Measurements from ENCODE around the gene MAP4K2. TPM values are rescaled to one million over a fixed set of nuclear protein-coding genes. Genes with fewer than 3 reads are reported as not detected.
A peak's percentile ranks its signal among the peaks of the same experiment; 100 is the strongest.

The MAP4K2 gene
- total and polyA plus RNA-seq, 2 of the 4 experiments (the other 2 are of a cell fraction), result 11.7 to 16.6 TPM

GRCh38 chr11:64838600-64839334 is 35.8 kb upstream of the MAP4K2 start (continued):
- TF ChIP-seq NFE2L2 (IDR thresholded peaks at IDR 0.05; ENCODE audit: low read depth, low read length) (no peak), POLR2A (IDR thresholded peaks at IDR 0.05; ENCODE audit: low read depth, low read length) (no peak), FOS (IDR thresholded peaks at IDR 0.05; ENCODE audit: low read depth, low read length) (no peak), BHLHE40 (IDR thresholded peaks at IDR 0.05; ENCODE audit: low read depth, low read length) (no peak), RFX5 (IDR thresholded peaks at IDR 0.05; ENCODE audit: low read depth, low read length) (no peak), CEBPB (IDR thresholded peaks at IDR 0.05; ENCODE audit: low read depth, low read length) (no peak)

GRCh38 chr11:64837887-64838351 is 34.9 kb upstream of the MAP4K2 start:
- no peak overlapping the region for H4K5ac ChIP-seq (ENCODE audit: low read depth, low read length)
- H3K14ac ChIP-seq (replicated peaks; ENCODE audit: low read depth, low read length), result no peak overlapping the region
- H3K27ac ChIP-seq (ENCODE audit: insufficient read depth, low read length), result no peak overlapping the region
- peak overlapping the region; percentile 32 for H2AFZ ChIP-seq (replicated peaks; ENCODE audit: low read length, poor library complexity)
- H3K4me3 ChIP-seq (ENCODE audit: insufficient read depth, low read depth, low read length), result no peak overlapping the region
- H3K4me2 ChIP-seq (ENCODE audit: low read depth, low read length), result no peak overlapping the region
- H3K9me3 ChIP-seq (ENCODE audit: control insufficient read depth, insufficient read depth, low read length), result no peaks in the 10 kb centered on the region
- H3K4me1 ChIP-seq (ENCODE audit: control insufficient read depth, insufficient read depth, low read length), result peaks cover 2% of the 10 kb centered on the region
- no peak overlapping the region for H3K23ac ChIP-seq (ENCODE audit: low read depth, low read length)
- H2BK20ac ChIP-seq (ENCODE audit: low read depth, low read length), result no peak overlapping the region
- no peak for TF ChIP-seq FOS (IDR thresholded peaks at IDR 0.05; ENCODE audit: low read depth, low read length)
- no peak for TF ChIP-seq CTCF (conservative IDR thresholded peaks at IDR 0.05; ENCODE audit: low read depth, low read length)
- TF ChIP-seq NFE2L2 (IDR thresholded peaks at IDR 0.05; ENCODE audit: low read depth, low read length), result no peak
- TF ChIP-seq BHLHE40 (IDR thresholded peaks at IDR 0.05; ENCODE audit: low read depth, low read length), result no peak
- TF ChIP-seq MXI1 (IDR thresholded peaks at IDR 0.05; ENCODE audit: borderline replicate concordance, low read depth, low read length), result no peak
- TF ChIP-seq RAD21 (IDR thresholded peaks at IDR 0.05; ENCODE audit: low read length), result no peak
- intact Hi-C loops (cut with micrococcal nuclease) (no loop called here), in situ Hi-C loops (cut with MboI; ENCODE audit: low sequenced_read_pairs) (no loop called here), dilution Hi-C loops (cut with HindIII; ENCODE audit: low sequenced_read_pairs, unreplicated experiment) (no loop called here)
- H3K27me3 ChIP-seq (ENCODE audit: control insufficient read depth, insufficient read depth, low read length), result no peaks in the 10 kb centered on the region; the same call in 1 of the 2 replicates
- H3K9me1 ChIP-seq (ENCODE audit: insufficient read depth, low read length), result no peaks in the 10 kb centered on the region
- no peak overlapping the region for H2BK120ac ChIP-seq (ENCODE audit: low read depth, low read length)
- H4K8ac ChIP-seq (ENCODE audit: low read depth in 2 of 2, low read length in 2 of 2), result no peak overlapping the region
- H3K36me3 ChIP-seq (ENCODE audit: control insufficient read depth, insufficient read depth, low read length), result no peaks in the 10 kb centered on the region
- ATAC-seq (ENCODE audit: low read depth) (no peak), DNase-seq (no peak)
- H3K4ac ChIP-seq (ENCODE audit: low read depth, low read length), result no peak overlapping the region
- H3K56ac ChIP-seq (ENCODE audit: extremely low read depth, insufficient read depth, low read length), result no peak overlapping the region
- POLR2A ChIA-PET (ENCODE audit: unreplicated experiment), result no interaction called here
- no TSS peak for BruUV-seq (replicated peaks)
- no peak overlapping the region for H2BK5ac ChIP-seq (ENCODE audit: low read depth, low read length, poor library complexity, severe bottlenecking)
- H4K20me1 ChIP-seq (ENCODE audit: insufficient read depth, low read length), result no peaks in the 10 kb centered on the region
- H2BK15ac ChIP-seq (ENCODE audit: low read depth, low read length), result no peak overlapping the region
- H3K18ac ChIP-seq (ENCODE audit: low read depth, low read length), result no peak overlapping the region
- no peak overlapping the region for H2AK5ac ChIP-seq (ENCODE audit: low read depth, low read length)
- no peak overlapping the region for H3K9ac ChIP-seq (ENCODE audit: low read depth, low read length)
- CTCF ChIA-PET, result interaction anchor here (0.6 kb wide), 1 partner anchor 8 kb away, joined by 4 read pairs; no protein-coding TSS in a partner anchor
- 90% methylated on average over 4 of the region's 10 CpGs; no CpG with 5 or more reads in 1 of the 2 experiments for WGBS, 2 experiments (ENCODE audit: extremely low coverage in 2 of 2, insufficient read length in 1 of 2)
- H2AK9ac ChIP-seq (replicated peaks; ENCODE audit: low read depth, low read length, poor library complexity), result no peak overlapping the region
- H3K79me1 ChIP-seq (ENCODE audit: low read depth in 1 of 2, low read length in 2 of 2), result no peaks in the 10 kb centered on the region
- H4K91ac ChIP-seq (ENCODE audit: insufficient read depth, low read depth, low read length), result no peak overlapping the region

Measured in IMR-90 (cell line).